ENCODE results near the gene NIM1K. TPM values are rescaled to one million over a fixed set of nuclear protein-coding genes. Genes with fewer than 3 reads are reported as not detected.

Gene NIM1K
- total RNA-seq, 2 donors from 2014 or later = 0.43 to 0.48 TPM

DNA sequence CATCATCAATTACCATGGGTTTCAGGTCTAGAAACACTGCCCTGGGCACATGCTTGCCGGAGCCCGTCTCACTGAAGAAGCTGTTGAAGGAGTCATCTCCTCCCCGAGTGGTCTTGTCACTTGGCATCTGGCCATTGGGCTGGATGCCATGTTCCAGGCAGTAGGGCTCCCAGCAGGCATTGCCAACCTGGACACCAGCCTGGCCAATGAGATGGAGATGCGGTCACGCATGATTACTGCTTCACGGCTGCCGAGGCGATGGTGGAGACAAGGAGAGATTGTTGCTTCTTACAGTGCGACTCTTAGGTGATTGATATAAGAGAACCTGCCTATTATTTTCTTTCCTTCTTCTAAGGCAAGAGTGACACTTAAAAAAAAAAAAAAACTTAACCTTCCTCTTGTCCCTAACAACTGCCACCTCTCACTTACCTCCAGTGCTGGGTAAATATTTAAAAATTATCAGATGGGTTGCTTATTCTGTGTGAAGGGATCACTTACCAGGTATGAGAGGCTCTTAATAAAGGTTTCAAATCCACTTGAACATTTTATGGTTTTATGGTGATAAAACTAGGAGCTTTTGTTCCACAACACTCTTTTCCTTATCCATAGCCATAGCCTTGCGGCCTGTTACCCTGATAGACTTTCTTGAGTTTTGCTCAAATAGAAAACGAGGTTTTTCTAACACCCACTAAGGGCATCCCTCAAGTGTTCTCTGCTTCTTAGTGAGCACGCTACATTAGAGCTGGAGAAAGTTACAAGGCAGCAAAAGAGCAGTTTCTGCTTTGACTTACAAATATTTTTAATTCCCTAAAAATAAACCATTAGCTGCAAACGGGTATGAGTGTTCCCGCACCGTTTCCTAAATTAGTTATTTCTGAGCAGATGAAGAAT, 41.2 kb downstream of the NIM1K start:
- Histone ChIP-seq H3K27ac (no peak overlapping the region), H3K27me3 (no peaks in the 10 kb centered on the region), H3K4me1 (no peaks in the 10 kb centered on the region), H3K4me3 (no peak overlapping the region), H3K36me3 (no peaks in the 10 kb centered on the region), H3K9me3 (no peaks in the 10 kb centered on the region)
- TF ChIP-seq, protein P1, sequence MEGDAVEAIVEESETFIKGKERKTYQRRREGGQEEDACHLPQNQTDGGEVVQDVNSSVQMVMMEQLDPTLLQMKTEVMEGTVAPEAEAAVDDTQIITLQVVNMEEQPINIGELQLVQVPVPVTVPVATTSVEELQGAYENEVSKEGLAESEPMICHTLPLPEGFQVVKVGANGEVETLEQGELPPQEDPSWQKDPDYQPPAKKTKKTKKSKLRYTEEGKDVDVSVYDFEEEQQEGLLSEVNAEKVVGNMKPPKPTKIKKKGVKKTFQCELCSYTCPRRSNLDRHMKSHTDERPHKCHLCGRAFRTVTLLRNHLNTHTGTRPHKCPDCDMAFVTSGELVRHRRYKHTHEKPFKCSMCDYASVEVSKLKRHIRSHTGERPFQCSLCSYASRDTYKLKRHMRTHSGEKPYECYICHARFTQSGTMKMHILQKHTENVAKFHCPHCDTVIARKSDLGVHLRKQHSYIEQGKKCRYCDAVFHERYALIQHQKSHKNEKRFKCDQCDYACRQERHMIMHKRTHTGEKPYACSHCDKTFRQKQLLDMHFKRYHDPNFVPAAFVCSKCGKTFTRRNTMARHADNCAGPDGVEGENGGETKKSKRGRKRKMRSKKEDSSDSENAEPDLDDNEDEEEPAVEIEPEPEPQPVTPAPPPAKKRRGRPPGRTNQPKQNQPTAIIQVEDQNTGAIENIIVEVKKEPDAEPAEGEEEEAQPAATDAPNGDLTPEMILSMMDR (IDR thresholded peaks at IDR 0.05) = no peak
- DNase-seq (ENCODE audit: low spot score) = no peak

- Histone ChIP-seq H3K27me3 (no peaks in the 10 kb centered on the region), H3K4me3 (no peak overlapping the region), H3K4me1 (no peaks in the 10 kb centered on the region), H3K36me3 (no peaks in the 10 kb centered on the region), H3K9me3 (no peaks in the 10 kb centered on the region), H3K27ac (no peak overlapping the region)
- TF ChIP-seq, protein P1 (IDR thresholded peaks at IDR 0.05) = no peak
- no peak for DNase-seq (ENCODE audit: low spot score)
Observed at GRCh38 chr5:43233946-43234345, 41.9 kb downstream of the NIM1K start.

GRCh38 chr5:43236653-43237355, 44.8 kb downstream of the NIM1K start:
- H3K9me3 ChIP-seq = no peaks in the 10 kb centered on the region
- H3K27me3 ChIP-seq = no peaks in the 10 kb centered on the region
- no peak overlapping the region for H3K4me3 ChIP-seq
- TF ChIP-seq, protein P1 (IDR thresholded peaks at IDR 0.05) = no peak
- no peak overlapping the region for H3K27ac ChIP-seq
- DNase-seq (ENCODE audit: low spot score) = no peak
- H3K36me3 ChIP-seq = no peaks in the 10 kb centered on the region
- H3K4me1 ChIP-seq = no peaks in the 10 kb centered on the region

GRCh38 chr5:43242196-43242595, 50.2 kb downstream of the NIM1K start:
- Histone ChIP-seq H3K9me3 (no peaks in the 10 kb centered on the region), H3K4me3 (no peak overlapping the region), H3K27ac (no peak overlapping the region), H3K4me1 (no peaks in the 10 kb centered on the region), H3K27me3 (no peaks in the 10 kb centered on the region), H3K36me3 (no peaks in the 10 kb centered on the region)
- DNase-seq (ENCODE audit: low spot score) = no peak
- TF ChIP-seq, protein P1 (IDR thresholded peaks at IDR 0.05) = no peak

DNA sequence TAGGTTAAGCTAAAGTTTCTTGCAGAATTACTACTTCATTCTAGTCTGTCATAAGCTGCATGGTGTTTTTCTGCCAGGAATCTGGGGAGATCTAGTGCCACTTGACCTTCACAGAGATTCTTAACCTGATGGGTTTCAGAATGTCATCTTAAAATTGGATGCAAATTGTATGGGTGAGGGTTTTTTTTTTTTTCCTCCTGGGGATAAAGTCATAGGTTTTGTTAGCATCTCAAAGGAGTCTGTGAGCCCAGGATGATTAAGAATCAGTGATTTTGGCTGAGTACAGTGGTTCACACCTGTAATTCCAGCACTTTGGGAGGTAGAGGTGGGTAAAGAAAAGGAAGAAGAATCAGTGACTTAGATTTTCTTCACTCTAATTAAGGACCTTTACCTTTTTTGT, 51.2 kb downstream of the NIM1K start:
- Histone ChIP-seq H3K27me3 (no peaks in the 10 kb centered on the region), H3K4me3 (no peak overlapping the region), H3K4me1 (no peaks in the 10 kb centered on the region), H3K27ac (no peak overlapping the region), H3K36me3 (no peaks in the 10 kb centered on the region), H3K9me3 (no peaks in the 10 kb centered on the region)
- no peak for DNase-seq (ENCODE audit: low spot score)
- TF ChIP-seq, protein P1 (IDR thresholded peaks at IDR 0.05) = no peak

All from right atrium auricular region (tissue), 2 donors.